ENCODE data around the gene LGI2. TPM values are rescaled to one million over a fixed set of nuclear protein-coding genes. Genes with fewer than 3 reads are reported as not detected.
"Not testable (repeated sequence)": the region's sequence is repeated elsewhere in the genome, so short reads cannot be mapped to it uniquely, and the experiment has no call there.

LGI2 gene
- total and polyA plus RNA-seq, 7 donors, result 0.23 to 6.7 (median 1.8) TPM; not detected in 1

- no peaks in the 10 kb centered on the region for H3K27me3 ChIP-seq
- DNase-seq, result no peak
- intact Hi-C loops (cut with DNase I), result no loop called here
- H3K27ac ChIP-seq, result peak overlapping the region in 2 of 4 donors; percentile 5 to 43
- H3K9me3 ChIP-seq, result no peaks in the 10 kb centered on the region
- 83 to 91% methylated on average over 8 of the region's 8 CpGs for WGBS, 2 donors
- H3K4me3 ChIP-seq, result no peak overlapping the region
- TF ChIP-seq EP300 (IDR thresholded peaks at IDR 0.05) (peak in 1 of 4 donors; percentile 20), CTCF (IDR thresholded peaks at IDR 0.05) (no peak), POLR2AphosphoS5 (IDR thresholded peaks at IDR 0.05) (peak in 1 of 4 donors; percentile 44)
- no peaks in the 10 kb centered on the region for H3K36me3 ChIP-seq
- H3K4me1 ChIP-seq, result peaks cover 0 to 4% (median 0%) of the 10 kb centered on the region in 4 donors
Measured at GRCh38 chr4:25060241-25060962, 29.7 kb upstream of the LGI2 start.

DNA sequence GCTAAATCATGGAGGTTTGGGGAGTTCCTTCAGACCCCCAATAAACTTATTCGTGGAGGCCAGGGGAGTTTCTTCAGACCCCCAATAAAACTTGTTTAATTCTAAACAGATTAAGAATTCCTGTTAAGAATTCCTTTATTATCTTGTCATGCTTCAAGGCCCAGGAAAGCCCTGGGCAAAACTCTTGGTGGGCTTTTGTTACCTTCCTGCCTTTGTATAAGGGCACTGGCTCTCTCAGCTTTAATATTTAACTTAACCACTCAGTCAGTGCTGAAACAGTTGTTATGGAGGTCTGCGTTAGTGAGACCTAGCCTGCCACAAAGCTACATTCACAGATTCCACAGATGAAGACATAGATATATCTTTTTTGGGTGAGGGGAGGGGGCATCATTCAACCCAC lies 29.0 kb upstream of the LGI2 start:
- Histone ChIP-seq H3K27ac (peak overlapping the region in 1 of 4 donors; percentile 43), H3K4me3 (no peak overlapping the region), H3K27me3 (no peaks in the 10 kb centered on the region), H3K4me1 (peaks cover 0 to 4% (median 0%) of the 10 kb centered on the region in 4 donors), H3K9me3 (no peaks in the 10 kb centered on the region), H3K36me3 (no peaks in the 10 kb centered on the region)
- no peak for TF ChIP-seq CTCF (IDR thresholded peaks at IDR 0.05)
- no peak for TF ChIP-seq EP300 (IDR thresholded peaks at IDR 0.05)
- no peak for DNase-seq
- 78 to 83% methylated on average over 2 of the region's 2 CpGs for WGBS, 2 donors
- intact Hi-C loops (cut with DNase I), result no loop called here

GRCh38 chr4:25058796-25059195 lies 28.1 kb upstream of the LGI2 start:
- Histone ChIP-seq H3K4me1 (peaks cover 0 to 4% (median 0%) of the 10 kb centered on the region in 4 donors), H3K36me3 (no peaks in the 10 kb centered on the region), H3K27me3 (no peaks in the 10 kb centered on the region), H3K27ac (no peak overlapping the region), H3K9me3 (no peaks in the 10 kb centered on the region), H3K4me3 (no peak overlapping the region)
- intact Hi-C loops (cut with DNase I), result no loop called here
- no peak for DNase-seq
- TF ChIP-seq EP300 (IDR thresholded peaks at IDR 0.05), result no peak
- TF ChIP-seq POLR2AphosphoS5 (IDR thresholded peaks at IDR 0.05), result no peak
- no peak for TF ChIP-seq POLR2A (IDR thresholded peaks at IDR 0.05)
- no peak for TF ChIP-seq CTCF (IDR thresholded peaks at IDR 0.05)
- 86 to 91% methylated on average over 8 of the region's 8 CpGs for WGBS, 2 donors

DNA sequence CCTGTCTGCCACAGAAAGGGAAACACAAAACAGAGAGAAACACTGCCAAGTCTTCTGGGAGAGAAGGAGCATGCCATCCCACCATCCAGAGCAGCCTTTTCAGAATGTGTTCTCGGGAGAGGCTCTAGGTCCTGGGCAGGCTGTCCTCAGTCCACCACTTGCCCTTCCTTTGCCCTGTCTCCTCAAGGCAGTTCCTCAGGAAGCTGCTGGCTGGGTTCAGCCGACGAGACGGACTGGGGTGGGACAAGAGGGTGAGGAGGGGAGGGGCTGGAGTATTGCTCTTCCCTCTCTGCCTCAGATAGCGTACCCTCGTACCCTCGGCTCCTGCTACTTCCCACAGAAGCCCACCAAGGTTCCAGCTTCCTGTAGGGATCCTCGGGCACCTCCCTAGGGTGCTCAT lies 26.6 kb upstream of the LGI2 start:
- Histone ChIP-seq H3K4me1 (peaks cover 0 to 4% (median 0%) of the 10 kb centered on the region in 4 donors), H3K27ac (no peak overlapping the region), H3K9me3 (no peaks in the 10 kb centered on the region), H3K27me3 (no peaks in the 10 kb centered on the region), H3K4me3 (no peak overlapping the region), H3K36me3 (no peaks in the 10 kb centered on the region)
- DNase-seq, result no peak
- intact Hi-C loops (cut with DNase I), result no loop called here
- TF ChIP-seq CTCF (IDR thresholded peaks at IDR 0.05), result no peak
- TF ChIP-seq POLR2AphosphoS5 (IDR thresholded peaks at IDR 0.05), result no peak
- no peak for TF ChIP-seq EP300 (IDR thresholded peaks at IDR 0.05)
- TF ChIP-seq POLR2A (IDR thresholded peaks at IDR 0.05), result no peak
- 68 to 73% methylated on average over 8 of the region's 8 CpGs for WGBS, 2 donors

DNA sequence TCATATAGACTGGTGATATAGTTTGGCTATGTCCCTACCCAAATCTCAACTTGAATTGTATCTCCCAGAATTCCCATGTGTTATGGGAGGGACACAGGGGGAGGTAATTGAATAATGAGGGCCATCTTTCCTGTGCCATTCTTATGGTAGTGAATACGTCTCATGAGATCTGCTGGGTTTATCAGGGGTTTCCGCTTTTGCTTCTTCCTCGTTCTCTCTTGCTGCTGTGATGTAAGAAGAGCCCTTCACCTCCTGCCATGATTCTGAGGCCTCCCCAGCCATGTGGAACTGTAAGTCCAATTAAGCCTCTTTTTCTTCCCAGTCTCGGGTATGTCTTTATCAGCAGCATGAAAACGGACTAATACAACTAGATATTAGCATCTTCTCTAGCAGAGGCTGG lies 21.3 kb upstream of the LGI2 start:
- H3K9me3 ChIP-seq; H3K27me3 ChIP-seq; H3K27ac ChIP-seq; H3K36me3 ChIP-seq; H3K4me1 ChIP-seq; H3K4me3 ChIP-seq; intact Hi-C loops (cut with DNase I); DNase-seq: not testable (repeated sequence)
- 93% methylated on average over 5 of the region's 5 CpGs for WGBS, 2 donors
